ENCODE measurements around the gene PDGFRB.

DNA sequence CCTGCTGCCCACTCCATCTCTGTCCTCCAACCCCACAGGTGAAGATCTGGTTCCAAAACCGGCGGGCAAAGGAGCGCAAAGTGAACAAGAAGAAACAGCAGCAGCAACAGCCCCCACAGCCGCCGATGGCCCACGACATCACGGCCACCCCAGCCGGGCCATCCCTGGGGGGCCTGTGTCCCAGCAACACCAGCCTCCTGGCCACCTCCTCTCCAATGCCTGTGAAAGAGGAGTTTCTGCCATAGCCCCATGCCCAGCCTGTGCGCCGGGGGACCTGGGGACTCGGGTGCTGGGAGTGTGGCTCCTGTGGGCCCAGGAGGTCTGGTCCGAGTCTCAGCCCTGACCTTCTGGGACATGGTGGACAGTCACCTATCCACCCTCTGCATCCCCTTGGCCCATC is 27.8 kb upstream of the PDGFRB start:
- TF ChIP-seq ZNF785 (tag by site-specific recombination; IDR thresholded peaks at IDR 0.05), result no peak
- TF ChIP-seq, protein P1, sequence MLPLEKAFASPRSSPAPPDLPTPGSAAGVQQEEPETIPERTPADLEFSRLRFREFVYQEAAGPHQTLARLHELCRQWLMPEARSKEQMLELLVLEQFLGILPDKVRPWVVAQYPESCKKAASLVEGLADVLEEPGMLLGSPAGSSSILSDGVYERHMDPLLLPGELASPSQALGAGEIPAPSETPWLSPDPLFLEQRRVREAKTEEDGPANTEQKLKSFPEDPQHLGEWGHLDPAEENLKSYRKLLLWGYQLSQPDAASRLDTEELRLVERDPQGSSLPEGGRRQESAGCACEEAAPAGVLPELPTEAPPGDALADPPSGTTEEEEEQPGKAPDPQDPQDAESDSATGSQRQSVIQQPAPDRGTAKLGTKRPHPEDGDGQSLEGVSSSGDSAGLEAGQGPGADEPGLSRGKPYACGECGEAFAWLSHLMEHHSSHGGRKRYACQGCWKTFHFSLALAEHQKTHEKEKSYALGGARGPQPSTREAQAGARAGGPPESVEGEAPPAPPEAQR (tag by site-specific recombination; IDR thresholded peaks at IDR 0.05), result no peak
- TF ChIP-seq CTCF (tag by site-specific recombination; IDR thresholded peaks at IDR 0.05), result no peak
- TF ChIP-seq, protein P2, sequence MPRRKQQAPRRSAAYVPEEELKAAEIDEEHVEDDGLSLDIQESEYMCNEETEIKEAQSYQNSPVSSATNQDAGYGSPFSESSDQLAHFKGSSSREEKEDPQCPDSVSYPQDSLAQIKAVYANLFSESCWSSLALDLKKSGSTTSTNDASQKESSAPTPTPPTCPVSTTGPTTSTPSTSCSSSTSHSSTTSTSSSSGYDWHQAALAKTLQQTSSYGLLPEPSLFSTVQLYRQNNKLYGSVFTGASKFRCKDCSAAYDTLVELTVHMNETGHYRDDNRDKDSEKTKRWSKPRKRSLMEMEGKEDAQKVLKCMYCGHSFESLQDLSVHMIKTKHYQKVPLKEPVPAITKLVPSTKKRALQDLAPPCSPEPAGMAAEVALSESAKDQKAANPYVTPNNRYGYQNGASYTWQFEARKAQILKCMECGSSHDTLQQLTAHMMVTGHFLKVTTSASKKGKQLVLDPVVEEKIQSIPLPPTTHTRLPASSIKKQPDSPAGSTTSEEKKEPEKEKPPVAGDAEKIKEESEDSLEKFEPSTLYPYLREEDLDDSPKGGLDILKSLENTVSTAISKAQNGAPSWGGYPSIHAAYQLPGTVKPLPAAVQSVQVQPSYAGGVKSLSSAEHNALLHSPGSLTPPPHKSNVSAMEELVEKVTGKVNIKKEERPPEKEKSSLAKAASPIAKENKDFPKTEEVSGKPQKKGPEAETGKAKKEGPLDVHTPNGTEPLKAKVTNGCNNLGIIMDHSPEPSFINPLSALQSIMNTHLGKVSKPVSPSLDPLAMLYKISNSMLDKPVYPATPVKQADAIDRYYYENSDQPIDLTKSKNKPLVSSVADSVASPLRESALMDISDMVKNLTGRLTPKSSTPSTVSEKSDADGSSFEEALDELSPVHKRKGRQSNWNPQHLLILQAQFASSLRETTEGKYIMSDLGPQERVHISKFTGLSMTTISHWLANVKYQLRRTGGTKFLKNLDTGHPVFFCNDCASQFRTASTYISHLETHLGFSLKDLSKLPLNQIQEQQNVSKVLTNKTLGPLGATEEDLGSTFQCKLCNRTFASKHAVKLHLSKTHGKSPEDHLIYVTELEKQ (tag by site-specific recombination; IDR thresholded peaks at IDR 0.05; ENCODE audit: borderline replicate concordance), result no peak
- TF ChIP-seq ZNF274 (IDR thresholded peaks at IDR 0.05; ENCODE audit: low read length), result no peak
- TF ChIP-seq ZNF274 (tag by site-specific recombination; IDR thresholded peaks at IDR 0.05; ENCODE audit: borderline replicate concordance), result no peak
- no peak for TF ChIP-seq ZNF707 (tag by site-specific recombination; IDR thresholded peaks at IDR 0.05)
- TF ChIP-seq ZNF146 (tag by site-specific recombination; IDR thresholded peaks at IDR 0.05), result no peak
- no peak for TF ChIP-seq YY1 (tag by site-specific recombination; IDR thresholded peaks at IDR 0.05)
- TF ChIP-seq, protein P3, sequence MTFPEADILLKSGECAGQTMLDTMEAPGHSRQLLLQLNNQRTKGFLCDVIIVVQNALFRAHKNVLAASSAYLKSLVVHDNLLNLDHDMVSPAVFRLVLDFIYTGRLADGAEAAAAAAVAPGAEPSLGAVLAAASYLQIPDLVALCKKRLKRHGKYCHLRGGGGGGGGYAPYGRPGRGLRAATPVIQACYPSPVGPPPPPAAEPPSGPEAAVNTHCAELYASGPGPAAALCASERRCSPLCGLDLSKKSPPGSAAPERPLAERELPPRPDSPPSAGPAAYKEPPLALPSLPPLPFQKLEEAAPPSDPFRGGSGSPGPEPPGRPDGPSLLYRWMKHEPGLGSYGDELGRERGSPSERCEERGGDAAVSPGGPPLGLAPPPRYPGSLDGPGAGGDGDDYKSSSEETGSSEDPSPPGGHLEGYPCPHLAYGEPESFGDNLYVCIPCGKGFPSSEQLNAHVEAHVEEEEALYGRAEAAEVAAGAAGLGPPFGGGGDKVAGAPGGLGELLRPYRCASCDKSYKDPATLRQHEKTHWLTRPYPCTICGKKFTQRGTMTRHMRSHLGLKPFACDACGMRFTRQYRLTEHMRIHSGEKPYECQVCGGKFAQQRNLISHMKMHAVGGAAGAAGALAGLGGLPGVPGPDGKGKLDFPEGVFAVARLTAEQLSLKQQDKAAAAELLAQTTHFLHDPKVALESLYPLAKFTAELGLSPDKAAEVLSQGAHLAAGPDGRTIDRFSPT (tag by site-specific recombination; IDR thresholded peaks at IDR 0.05), result no peak
- TF ChIP-seq ZNF704 (tag by site-specific recombination; IDR thresholded peaks at IDR 0.05), result no peak

Data from HEK293 (cell line).